Thyroid gland (tissue), 4 donors: ENCODE measurements around the gene OGFR.

Experiments used
- POLR2A ChIP-seq, 2 donors: fragments of 450-650 bp; IDR thresholded peaks; one replicate each; pipeline ENCODE4 v1.6.1; 2017; ENCODE audit warnings: antibody characterized with exemption in 2 of 2, mild to moderate bottlenecking in 2 of 2, moderate library complexity in 1 of 2
- TF ChIP-seq, protein P1 (sequence below), 6 experiments: fragments of 200-600 bp in 3 of 6; fragments of 450-650 bp in 3 of 6; sonication (generic) in 3 of 6; IDR thresholded peaks; one replicate each; pipeline ENCODE4 v1.5.1; 2016 to 2019; ENCODE audit warnings: antibody characterized with exemption in 6 of 6, mild to moderate bottlenecking in 2 of 6, inconsistent platforms in 1 of 6, moderate library complexity in 1 of 6

DNA sequence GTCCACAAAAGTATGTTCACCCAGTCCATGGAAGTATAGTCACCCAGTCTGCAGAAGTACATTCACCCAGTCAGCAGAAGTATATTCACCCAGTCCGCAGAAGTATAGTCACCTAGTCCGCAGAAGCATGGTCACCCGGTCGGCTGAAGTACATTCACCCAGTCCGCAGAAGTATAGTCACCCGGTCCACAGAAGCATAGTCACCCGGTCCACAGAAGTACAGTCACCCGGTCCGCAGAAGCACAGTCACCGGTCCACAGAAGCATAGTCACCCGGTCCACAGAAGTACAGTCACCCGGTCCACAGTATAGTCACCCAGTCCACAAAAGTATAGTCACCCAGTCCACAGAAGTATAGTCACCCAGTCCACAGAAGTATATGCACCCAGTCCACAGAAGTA lies 48.2 kb downstream of the OGFR start:
- TF ChIP-seq, protein P1, sequence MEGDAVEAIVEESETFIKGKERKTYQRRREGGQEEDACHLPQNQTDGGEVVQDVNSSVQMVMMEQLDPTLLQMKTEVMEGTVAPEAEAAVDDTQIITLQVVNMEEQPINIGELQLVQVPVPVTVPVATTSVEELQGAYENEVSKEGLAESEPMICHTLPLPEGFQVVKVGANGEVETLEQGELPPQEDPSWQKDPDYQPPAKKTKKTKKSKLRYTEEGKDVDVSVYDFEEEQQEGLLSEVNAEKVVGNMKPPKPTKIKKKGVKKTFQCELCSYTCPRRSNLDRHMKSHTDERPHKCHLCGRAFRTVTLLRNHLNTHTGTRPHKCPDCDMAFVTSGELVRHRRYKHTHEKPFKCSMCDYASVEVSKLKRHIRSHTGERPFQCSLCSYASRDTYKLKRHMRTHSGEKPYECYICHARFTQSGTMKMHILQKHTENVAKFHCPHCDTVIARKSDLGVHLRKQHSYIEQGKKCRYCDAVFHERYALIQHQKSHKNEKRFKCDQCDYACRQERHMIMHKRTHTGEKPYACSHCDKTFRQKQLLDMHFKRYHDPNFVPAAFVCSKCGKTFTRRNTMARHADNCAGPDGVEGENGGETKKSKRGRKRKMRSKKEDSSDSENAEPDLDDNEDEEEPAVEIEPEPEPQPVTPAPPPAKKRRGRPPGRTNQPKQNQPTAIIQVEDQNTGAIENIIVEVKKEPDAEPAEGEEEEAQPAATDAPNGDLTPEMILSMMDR (IDR thresholded peaks at IDR 0.05), result no peak
- no peak for TF ChIP-seq POLR2A (IDR thresholded peaks at IDR 0.05)
